HG03103 (cell line): Measurements from ENCODE around the gene HBP1.
"Not testable (repeated sequence)": the region's sequence is repeated elsewhere in the genome, so short reads cannot be mapped to it uniquely, and the experiment has no call there.

ENCODE experiments used
- ATAC-seq: cut with Tn5 transposase; IDR thresholded peaks from one replicate; pipeline ENCODE4 v1.9.1; 2021; ENCODE audit warnings: low read depth; ENCODE audit not compliant: unreplicated experiment

HBP1 gene

DNA sequence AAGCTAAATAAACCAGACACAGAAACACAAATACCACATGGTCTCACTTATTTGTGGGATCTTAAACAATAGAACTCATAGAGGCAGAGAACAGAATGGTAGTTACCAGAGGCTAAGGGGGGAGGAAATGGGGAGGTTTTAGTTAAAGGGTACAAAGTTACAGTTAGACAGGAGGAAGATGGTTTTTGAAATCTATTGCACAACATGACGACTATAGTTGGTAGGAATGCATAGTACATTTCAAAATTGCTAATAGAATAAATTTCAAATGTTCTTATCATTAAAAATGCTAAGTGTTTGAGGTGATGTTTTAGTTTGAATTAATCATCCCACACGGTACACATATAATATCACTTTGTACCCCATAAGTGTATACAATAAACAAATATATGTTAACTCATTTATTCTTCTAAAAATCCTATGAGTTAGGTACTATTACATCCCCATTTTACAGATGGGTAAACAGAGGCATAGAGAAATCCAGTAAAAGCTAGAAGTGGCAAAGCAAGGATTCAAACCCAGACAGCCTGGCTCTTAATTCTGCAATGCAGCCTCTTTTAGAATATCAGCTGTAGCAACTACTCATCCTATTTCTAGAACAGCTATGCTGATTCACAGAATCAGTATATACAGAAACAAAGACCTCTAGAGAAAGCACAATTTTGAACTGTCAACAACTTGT, 50.9 kb downstream of the HBP1 start:
- ATAC-seq: no peak

DNA sequence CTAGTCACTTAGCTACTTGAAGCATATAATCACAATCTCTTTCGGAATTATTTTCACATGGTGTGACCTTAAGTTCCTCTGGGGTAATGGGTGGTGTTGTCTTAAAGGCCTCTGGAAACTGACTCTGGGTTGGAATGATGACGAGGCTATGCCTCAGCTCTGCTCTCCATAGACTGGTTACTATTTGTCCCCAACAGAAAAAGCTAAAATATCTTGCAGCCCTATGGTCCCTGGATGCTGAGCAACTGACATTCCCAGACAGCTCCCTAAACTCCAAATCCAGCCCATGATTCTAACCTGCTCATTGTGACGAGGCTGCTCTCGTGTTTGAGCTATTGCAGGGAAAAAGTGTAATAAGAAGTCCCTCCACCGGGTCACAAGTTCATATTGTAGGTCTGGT, 51.6 kb downstream of the HBP1 start:
- ATAC-seq: no peak

DNA sequence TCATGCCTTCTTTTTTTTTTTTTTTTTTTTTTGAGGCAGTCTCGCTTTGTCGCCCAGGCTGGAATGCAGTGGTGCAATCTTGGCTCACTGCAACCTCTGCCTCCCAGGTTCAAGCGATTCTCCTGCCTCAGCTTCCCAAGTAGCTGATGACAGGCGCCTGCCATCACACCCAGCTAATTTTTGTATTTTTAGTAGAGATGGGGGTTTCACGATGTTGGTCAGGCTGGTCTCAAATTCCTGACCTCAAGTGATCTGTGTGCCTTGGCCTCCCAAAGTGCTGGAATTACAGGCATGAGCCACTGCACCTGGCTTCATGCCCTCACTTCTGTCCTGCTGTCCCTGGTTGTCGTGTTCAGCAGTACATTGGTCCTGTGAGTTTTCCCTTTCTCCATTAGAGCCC, 52.0 kb downstream of the HBP1 start:
- ATAC-seq: not testable (repeated sequence)

GRCh38 chr7:107224374-107225223, 55.8 kb downstream of the HBP1 start:
- no peak for ATAC-seq

DNA sequence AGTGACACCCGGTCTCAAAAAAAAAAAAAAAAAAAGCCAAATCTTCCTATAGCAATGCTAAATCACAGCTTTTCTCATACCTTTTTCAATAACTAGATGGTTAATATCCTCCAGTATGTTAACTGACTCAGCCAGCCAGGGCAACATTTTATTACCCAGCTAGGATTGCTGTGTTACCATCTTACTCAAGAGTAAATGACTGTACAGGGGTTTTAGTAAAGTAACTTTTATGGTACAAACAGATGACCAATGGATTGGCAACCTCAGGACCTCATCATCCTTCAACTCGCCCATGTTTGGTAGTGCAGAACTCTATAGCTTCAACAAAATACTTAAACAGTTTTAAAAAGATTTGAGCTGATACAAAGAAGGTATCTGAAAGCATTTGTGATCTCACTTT, 59.5 kb downstream of the HBP1 start:
- no peak for ATAC-seq

DNA sequence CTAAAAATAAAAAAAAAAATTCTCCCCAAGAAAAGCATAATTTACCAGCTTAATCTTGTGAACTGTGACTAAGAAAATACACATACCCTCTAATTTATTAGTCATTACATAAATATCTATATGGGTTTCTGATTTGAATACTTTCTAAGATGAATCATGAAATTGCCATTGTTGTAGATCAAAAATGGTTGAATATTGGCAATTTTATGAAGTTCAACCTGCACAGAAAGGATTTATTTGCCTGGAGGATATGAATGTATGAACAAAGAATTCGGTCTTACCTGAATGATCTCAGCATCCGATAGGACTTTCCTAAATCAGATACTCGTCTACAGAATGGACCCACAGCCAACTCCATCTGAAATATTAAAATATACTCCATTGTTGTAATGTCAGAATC, 61.5 kb downstream of the HBP1 start:
- ATAC-seq: no peak

- no peak for ATAC-seq
Measured at GRCh38 chr7:107232568-107233090, 63.8 kb downstream of the HBP1 start.

DNA sequence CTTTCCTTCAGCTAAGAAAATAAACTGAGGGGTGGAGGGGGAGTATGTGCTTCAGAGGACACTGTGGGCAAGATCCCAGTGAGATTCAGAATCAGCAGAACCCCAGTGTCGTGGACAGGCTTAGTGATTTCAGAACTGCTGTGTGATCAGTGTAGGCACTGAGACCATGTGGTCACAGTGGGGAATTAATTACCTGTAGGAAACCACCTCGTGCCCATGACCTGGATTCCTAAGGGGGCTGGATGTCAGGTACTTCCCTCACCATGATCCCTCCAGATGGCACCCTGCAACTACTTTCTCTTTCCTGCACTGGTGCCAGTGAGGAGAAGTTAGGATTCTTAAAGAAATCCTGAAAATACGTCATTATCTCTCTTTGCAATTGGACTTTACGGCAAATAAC, 64.4 kb downstream of the HBP1 start:
- no peak for ATAC-seq

- no peak for ATAC-seq
Measured at GRCh38 chr7:107233981-107234380, 65.2 kb downstream of the HBP1 start.

DNA sequence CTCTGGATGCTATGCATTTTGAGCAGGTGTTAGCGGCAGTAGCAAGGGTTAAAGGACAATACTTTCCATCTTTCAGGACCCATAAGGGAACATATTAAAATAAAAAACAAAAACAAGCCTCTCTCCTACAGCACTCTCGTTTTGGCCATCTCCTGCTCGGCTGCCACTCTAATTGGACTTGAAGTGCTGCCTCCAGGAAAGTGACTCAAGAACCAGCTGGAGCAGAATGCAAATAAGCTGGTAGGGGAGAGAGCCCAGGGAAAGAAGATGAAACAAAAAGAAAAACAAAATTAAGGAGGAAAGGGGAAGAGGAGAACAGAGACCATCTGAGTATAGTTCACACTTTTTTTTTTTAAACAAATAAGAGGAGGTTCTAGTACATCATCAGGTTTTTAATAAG, 65.6 kb downstream of the HBP1 start:
- no peak for ATAC-seq

GRCh38 chr7:107236862-107237261, 68.1 kb downstream of the HBP1 start:
- ATAC-seq: no peak

- no peak for ATAC-seq
Measured at GRCh38 chr7:107237451-107237850, 68.6 kb downstream of the HBP1 start.

GRCh38 chr7:107242267-107242666, 73.5 kb downstream of the HBP1 start:
- ATAC-seq: no peak

DNA sequence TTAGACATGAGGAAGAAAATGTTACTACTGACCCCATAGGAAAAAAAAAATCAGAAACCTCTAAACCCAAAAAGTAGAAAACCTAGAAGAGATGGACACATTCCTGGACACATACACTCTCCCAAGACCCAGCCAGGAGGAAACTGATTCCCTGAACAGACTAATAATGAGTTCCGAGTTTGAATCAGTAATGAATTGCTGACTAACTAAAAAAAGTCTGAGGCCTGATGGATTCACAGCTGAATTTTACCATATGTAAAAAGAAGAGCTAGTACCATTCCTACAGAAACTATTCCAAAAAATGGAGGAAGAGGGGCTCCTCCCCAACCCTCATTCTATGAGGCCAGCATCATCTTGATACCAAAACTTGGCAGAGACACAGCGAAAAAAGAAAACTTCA, 75.8 kb downstream of the HBP1 start:
- no peak for ATAC-seq

- not testable (repeated sequence) for ATAC-seq
Measured at GRCh38 chr7:107246836-107247235, 78.0 kb downstream of the HBP1 start.

DNA sequence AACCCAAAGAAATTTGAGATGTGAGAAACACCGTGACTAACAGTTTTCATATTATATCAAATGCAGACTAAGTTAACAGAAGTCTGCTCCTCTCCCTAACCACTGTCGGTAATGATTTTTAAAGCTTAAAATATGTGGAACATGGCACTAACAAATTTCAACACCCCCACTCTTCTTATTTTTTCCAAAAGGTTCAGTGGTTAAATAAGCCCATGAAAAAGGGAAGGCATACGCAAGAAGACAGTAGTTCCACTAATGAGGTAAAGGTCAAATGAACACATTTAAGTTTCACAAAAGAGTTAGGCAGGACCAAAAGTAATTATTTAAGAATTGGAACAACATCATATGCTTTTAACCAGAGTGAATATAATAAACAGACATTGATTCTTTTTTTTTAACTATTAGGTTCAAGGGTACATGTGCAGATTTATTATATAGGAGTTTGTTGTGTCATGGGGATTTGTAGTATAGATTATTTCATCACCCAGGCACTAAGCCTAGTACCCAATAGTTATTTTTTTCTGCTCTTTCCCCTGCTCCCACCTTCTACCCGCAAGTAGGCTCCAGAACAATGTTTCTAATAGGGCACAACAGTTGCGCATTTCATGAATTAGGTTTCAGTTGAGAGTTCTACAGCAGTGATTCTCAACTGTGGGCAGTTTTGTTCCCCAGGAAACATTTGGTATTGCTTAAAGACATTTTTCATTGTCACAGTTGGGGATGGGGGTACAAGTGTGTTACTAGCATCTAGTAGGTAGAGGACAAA, 79.9 kb downstream of the HBP1 start:
- no peak for ATAC-seq

GRCh38 chr7:107251963-107252362, 83.2 kb downstream of the HBP1 start:
- no peak for ATAC-seq
